ENCODE results near the gene SLC35B2.

SLC35B2 gene

GRCh38 chr6:44219815-44220784, 37.2 kb downstream of the SLC35B2 start:
- no peak for DNase-seq

GRCh38 chr6:44219053-44219814, 38.1 kb downstream of the SLC35B2 start:
- peak; percentile 94 for DNase-seq

GRCh38 chr6:44217332-44218143, 39.8 kb downstream of the SLC35B2 start:
- peak; percentile 50 for DNase-seq

- DNase-seq = peak; percentile 72
Measured at GRCh38 chr6:44216677-44217331, 40.5 kb downstream of the SLC35B2 start, which contains the start of gene MYMX. TSS of gene MYMX (plus strand) at chr6:44216926. CDS start at chr6:44217472, 546 bp downstream.

- no peak for DNase-seq
Measured at GRCh38 chr6:44214307-44214706, 43.0 kb downstream of the SLC35B2 start.

- no peak for DNase-seq
Measured at GRCh38 chr6:44211284-44211683, 46.0 kb downstream of the SLC35B2 start.

GRCh38 chr6:44207966-44208365, 49.4 kb downstream of the SLC35B2 start:
- no peak for DNase-seq

Data from NCI-H526 treated with DMSO at 0.1 percent for 48 hours (cell line).